ENCODE measurements around the gene CNTNAP4. TPM values are rescaled to one million over a fixed set of nuclear protein-coding genes. Genes with fewer than 3 reads are reported as not detected.

CNTNAP4 gene
- total and polyA plus RNA-seq, 2 of the 8 experiments (the other 6 are each of a cell fraction or from before 2014, with no cell fraction given): not detected

DNA sequence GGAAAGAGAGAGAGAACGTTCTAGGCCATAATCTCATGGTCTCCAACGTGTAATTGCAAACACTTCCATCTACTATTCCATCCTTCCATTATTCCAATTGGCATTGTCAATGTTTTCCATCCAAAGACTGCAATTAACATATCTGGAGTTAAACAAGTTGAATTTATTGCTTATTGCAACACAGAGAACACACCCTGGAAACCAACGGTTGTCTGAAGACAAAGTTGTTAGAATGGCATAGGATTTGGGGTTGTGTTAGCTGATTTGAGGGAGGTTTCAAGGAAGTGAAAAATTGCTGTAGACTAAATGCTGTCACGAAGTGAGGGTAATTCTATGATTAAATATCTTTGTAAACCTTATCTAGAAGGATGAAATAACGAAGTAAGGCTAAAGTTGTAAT, 178.8 kb downstream of the CNTNAP4 start (continued):
- TF ChIP-seq KDM1A (IDR thresholded peaks at IDR 0.05; ENCODE audit: borderline replicate concordance, low read length): no peak
- TF ChIP-seq CHD2 (IDR thresholded peaks at IDR 0.05; ENCODE audit: low read length): no peak
- no peak for TF ChIP-seq CREB1 (IDR thresholded peaks at IDR 0.05)
- TF ChIP-seq SRF (IDR thresholded peaks at IDR 0.05; ENCODE audit: low read depth, low read length): no peak
- TF ChIP-seq SIRT6 (IDR thresholded peaks at IDR 0.05; ENCODE audit: low read length): no peak
- TF ChIP-seq POLR2AphosphoS5 (IDR thresholded peaks at IDR 0.05; ENCODE audit: low read depth, low read length): no peak
